Transverse colon (tissue), 4 donors: ENCODE data around the gene IFIT2.

Source experiments
- POLR2AphosphoS5 ChIP-seq, 3 donors: sonication (generic); formaldehyde crosslinking; IDR thresholded peaks; one replicate each; pipeline ENCODE4 v1.6.1; 2016; ENCODE audit warnings: antibody characterized with exemption in 3 of 3
- TF ChIP-seq, protein P1 (sequence below), 5 experiments: fragments of 200-600 bp in 3 of 5; fragments of 450-650 bp in 2 of 5; sonication (generic) in 3 of 5; IDR thresholded peaks; 1 replicate in 2 of 5; 2 replicates in 3 of 5; pipeline ENCODE4 v1.5.1; 2016 to 2017; ENCODE audit warnings: antibody characterized with exemption in 5 of 5, inconsistent platforms in 3 of 5, mild to moderate bottlenecking in 2 of 5, moderate library complexity in 1 of 5

DNA sequence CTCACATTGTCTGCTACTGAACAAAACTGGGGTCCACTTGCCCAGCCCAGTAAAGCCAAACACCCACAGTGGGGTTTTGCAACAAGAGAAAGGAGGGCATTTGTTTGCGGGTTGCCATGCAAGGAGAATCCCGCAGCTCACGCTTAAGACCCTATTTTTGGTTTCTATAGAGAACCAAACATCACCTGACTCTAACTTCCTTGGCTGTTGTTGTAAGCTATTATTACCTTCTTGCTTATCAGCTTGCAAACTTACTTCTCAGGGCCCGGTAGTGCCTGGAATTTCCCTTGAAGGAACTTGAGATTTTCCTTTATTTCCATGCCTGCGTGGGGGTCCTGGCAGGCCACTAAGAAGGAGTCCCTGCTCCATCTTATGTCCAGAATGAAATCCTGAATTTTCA is 46.6 kb downstream of the IFIT2 start:
- TF ChIP-seq, protein P1, sequence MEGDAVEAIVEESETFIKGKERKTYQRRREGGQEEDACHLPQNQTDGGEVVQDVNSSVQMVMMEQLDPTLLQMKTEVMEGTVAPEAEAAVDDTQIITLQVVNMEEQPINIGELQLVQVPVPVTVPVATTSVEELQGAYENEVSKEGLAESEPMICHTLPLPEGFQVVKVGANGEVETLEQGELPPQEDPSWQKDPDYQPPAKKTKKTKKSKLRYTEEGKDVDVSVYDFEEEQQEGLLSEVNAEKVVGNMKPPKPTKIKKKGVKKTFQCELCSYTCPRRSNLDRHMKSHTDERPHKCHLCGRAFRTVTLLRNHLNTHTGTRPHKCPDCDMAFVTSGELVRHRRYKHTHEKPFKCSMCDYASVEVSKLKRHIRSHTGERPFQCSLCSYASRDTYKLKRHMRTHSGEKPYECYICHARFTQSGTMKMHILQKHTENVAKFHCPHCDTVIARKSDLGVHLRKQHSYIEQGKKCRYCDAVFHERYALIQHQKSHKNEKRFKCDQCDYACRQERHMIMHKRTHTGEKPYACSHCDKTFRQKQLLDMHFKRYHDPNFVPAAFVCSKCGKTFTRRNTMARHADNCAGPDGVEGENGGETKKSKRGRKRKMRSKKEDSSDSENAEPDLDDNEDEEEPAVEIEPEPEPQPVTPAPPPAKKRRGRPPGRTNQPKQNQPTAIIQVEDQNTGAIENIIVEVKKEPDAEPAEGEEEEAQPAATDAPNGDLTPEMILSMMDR (IDR thresholded peaks at IDR 0.05) = no peak
- no peak for TF ChIP-seq POLR2AphosphoS5 (IDR thresholded peaks at IDR 0.05)
